DND-41 (cell line): ENCODE results near the gene BUB1.

ENCODE experiments used
- ATAC-seq: fragments of 200-7000 bp; cut with Tn5 transposase; 3 replicates; pipeline ENCODE4 v1.9.1; 2021; ENCODE audit warnings: low read depth; ENCODE audit not compliant: insufficient read depth
- DNase-seq: peaks from one replicate; pipeline ENCODE4 v3.0.0-alpha.2; 2020
- H2AFZ ChIP-seq: 2 replicates; pipeline ENCODE4 v1.6.0; 2012; ENCODE audit warnings: low read depth, low read length
- H3K27ac ChIP-seq: 2 replicates; pipeline ENCODE4 v1.5.1; 2012; ENCODE audit warnings: low read length, inconsistent platforms
- H3K27me3 ChIP-seq: fragments of 200-600 bp; sonication (generic); 2 replicates; pipeline ENCODE4 v1.6.0; 2012; ENCODE audit warnings: low read length, mild to moderate bottlenecking, inconsistent platforms; ENCODE audit not compliant: insufficient read depth, poor library complexity
- H3K36me3 ChIP-seq: 2 replicates; pipeline ENCODE4 v1.5.1; 2012; ENCODE audit warnings: low read length, inconsistent platforms; ENCODE audit not compliant: insufficient read depth
- H3K4me1 ChIP-seq: 2 replicates; pipeline ENCODE4 v1.5.1; 2012; ENCODE audit warnings: mild to moderate bottlenecking, low read length; ENCODE audit not compliant: insufficient read depth
- H3K4me2 ChIP-seq: 2 replicates; pipeline ENCODE4 v1.6.0; 2012; ENCODE audit warnings: mild to moderate bottlenecking, moderate library complexity, low read length, inconsistent platforms; ENCODE audit not compliant: insufficient read depth
- H3K4me3 ChIP-seq, 2 experiments: fragments of 200-600 bp in 1 of 2; shearing (Covaris generic) in 1 of 2; 2 replicates each; pipeline ENCODE4 v1.5.1; 2012 to 2016; ENCODE audit warnings: inconsistent platforms in 2 of 2, low read length in 2 of 2, mild to moderate bottlenecking in 2 of 2, low read depth in 1 of 2, moderate library complexity in 1 of 2
- H3K79me2 ChIP-seq: 2 replicates; pipeline ENCODE4 v1.6.0; 2012; ENCODE audit warnings: low read length, inconsistent platforms; ENCODE audit not compliant: insufficient read depth
- H3K9ac ChIP-seq: 2 replicates; pipeline ENCODE4 v1.6.0; 2012; ENCODE audit warnings: low read depth, mild to moderate bottlenecking, inconsistent platforms, low read length, moderate library complexity
- H3K9me3 ChIP-seq: 2 replicates; pipeline ENCODE4 v1.5.1; 2012; ENCODE audit warnings: low read length, moderate library complexity, mild to moderate bottlenecking, inconsistent platforms; ENCODE audit not compliant: insufficient read depth, severe bottlenecking
- H4K20me1 ChIP-seq: 2 replicates; pipeline ENCODE4 v1.6.0; 2012; ENCODE audit warnings: low read length; ENCODE audit not compliant: insufficient read depth
- EZH2 ChIP-seq: IDR thresholded peaks from 3 replicates; pipeline ENCODE4 v1.6.1; 2012; ENCODE audit warnings: borderline replicate concordance, low read depth, mild to moderate bottlenecking, moderate library complexity, low read length, inconsistent platforms; ENCODE audit not compliant: severe bottlenecking
- TF ChIP-seq, protein P1 (sequence below): IDR thresholded peaks from 2 replicates; pipeline ENCODE4 v1.5.1; 2012; ENCODE audit warnings: borderline replicate concordance, low read length, moderate library complexity, mild to moderate bottlenecking; ENCODE audit not compliant: poor library complexity, severe bottlenecking; ENCODE audit errors: extremely low read depth

BUB1 gene

DNA sequence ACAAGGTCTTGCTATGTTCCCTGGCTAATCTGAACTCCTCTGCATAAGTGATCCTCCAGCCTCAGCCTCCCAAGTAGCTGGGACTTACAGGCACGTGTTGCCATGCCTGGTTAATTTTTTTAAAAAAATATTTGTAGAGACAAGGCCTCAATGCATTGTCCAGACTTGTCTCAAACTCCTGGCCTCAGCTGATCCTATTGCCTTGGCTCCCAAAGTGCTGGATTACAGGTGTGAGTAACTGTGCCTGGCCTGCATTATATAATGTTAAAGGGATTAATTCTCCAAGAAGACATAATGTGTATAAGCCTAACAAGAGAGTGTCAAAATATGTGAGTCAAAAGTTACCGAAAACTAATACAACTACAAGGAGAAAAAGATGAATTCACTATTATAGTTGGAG, 32.2 kb downstream of the BUB1 start:
- TF ChIP-seq, protein P1, sequence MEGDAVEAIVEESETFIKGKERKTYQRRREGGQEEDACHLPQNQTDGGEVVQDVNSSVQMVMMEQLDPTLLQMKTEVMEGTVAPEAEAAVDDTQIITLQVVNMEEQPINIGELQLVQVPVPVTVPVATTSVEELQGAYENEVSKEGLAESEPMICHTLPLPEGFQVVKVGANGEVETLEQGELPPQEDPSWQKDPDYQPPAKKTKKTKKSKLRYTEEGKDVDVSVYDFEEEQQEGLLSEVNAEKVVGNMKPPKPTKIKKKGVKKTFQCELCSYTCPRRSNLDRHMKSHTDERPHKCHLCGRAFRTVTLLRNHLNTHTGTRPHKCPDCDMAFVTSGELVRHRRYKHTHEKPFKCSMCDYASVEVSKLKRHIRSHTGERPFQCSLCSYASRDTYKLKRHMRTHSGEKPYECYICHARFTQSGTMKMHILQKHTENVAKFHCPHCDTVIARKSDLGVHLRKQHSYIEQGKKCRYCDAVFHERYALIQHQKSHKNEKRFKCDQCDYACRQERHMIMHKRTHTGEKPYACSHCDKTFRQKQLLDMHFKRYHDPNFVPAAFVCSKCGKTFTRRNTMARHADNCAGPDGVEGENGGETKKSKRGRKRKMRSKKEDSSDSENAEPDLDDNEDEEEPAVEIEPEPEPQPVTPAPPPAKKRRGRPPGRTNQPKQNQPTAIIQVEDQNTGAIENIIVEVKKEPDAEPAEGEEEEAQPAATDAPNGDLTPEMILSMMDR = no peak
- no peak for TF ChIP-seq EZH2
- DNase-seq (no peak), ATAC-seq (no peak)
- Histone ChIP-seq H3K36me3 (peaks cover 99% of the 10 kb centered on the region), H3K4me3 (no peak overlapping the region), H3K4me1 (no peaks in the 10 kb centered on the region), H3K9ac (no peak overlapping the region), H3K27me3 (no peaks in the 10 kb centered on the region), H2AFZ (no peak overlapping the region), H3K4me2 (no peak overlapping the region), H4K20me1 (peaks cover 10% of the 10 kb centered on the region; the same call in 1 of the 2 replicates), H3K27ac (no peak overlapping the region), H3K79me2 (peaks cover 82% of the 10 kb centered on the region), H3K9me3 (no peaks in the 10 kb centered on the region)

DNA sequence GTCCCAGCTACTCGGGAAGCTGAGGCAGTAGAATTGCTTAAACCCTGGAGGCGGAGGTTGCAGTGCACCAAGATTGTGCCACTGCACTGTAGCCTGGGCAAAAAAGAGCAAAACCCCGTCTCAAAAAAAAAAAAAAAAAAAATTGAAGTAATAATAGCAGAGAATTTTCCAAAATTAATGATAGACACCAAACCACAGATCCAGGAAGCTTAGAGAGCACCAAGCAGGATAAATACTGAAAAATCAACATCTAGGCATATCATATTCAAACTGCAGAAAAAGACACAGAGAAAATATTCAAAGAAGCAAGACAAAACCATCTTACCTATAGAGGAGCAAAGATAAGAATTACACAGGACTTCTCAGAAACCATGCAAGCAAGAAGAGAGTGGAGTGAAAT, 33.5 kb downstream of the BUB1 start:
- no peak for ATAC-seq
- Histone ChIP-seq H3K36me3 (peaks cover 100% of the 10 kb centered on the region), H3K27me3 (no peaks in the 10 kb centered on the region)

DNA sequence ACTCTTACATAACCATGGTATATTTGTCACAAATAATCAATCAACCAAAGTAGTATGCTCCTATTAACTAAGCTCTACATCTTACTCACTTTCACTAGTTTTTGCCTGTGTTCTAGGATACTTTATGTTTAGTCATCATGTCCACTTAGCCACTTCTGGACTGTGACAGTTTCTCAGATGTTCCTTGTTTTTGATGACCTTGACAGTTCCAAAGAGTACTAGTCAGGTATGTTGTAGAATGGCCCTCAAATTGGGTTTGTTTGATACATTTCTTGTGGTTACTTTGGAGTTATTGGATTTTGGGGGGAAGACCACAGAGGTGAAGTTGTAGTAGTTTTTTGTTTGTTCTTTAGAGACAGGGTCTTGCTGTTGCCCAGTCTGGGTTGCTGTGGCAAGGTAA, 35.5 kb downstream of the BUB1 start:
- TF ChIP-seq, protein P1 = no peak
- no peak for TF ChIP-seq EZH2
- Histone ChIP-seq H3K27ac (no peak overlapping the region), H3K36me3 (peaks cover 100% of the 10 kb centered on the region)

More for the DNA sequence above, 33.5 kb downstream of the BUB1 start:
- H3K4me1 ChIP-seq = no peaks in the 10 kb centered on the region
- H4K20me1 ChIP-seq = peaks cover 12% of the 10 kb centered on the region; the same call in 1 of the 2 replicates
- H3K9ac ChIP-seq = no peak overlapping the region
- no peak for TF ChIP-seq EZH2
- TF ChIP-seq, protein P1 = no peak
- no peak overlapping the region for H3K4me3 ChIP-seq
- no peaks in the 10 kb centered on the region for H3K9me3 ChIP-seq
- H3K27ac ChIP-seq = no peak overlapping the region
- peaks cover 70% of the 10 kb centered on the region for H3K79me2 ChIP-seq
- no peak for DNase-seq
- H2AFZ ChIP-seq = no peak overlapping the region
- H3K4me2 ChIP-seq = no peak overlapping the region

DNA sequence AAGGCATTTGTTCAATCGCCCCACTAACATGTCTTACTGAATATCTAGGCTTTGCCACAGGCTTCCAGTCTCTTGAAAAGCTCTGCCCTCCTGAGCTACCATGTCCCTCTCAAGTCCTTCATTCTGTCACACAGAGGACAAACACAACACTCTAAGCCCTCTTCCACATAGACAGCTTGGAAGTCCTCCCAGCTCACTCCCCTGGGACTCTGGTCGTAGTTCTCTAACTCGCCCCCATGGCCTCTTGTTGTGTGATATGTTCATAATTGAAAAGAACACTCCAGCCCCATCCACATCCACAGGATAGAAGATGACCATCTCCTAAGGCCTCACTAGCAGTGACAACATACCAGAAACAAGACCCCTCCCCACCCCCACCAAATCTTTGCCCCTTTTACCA, 37.9 kb downstream of the BUB1 start:
- Histone ChIP-seq H2AFZ (no peak overlapping the region), H3K4me1 (no peaks in the 10 kb centered on the region), H3K4me2 (no peak overlapping the region), H3K79me2 (peaks cover 27% of the 10 kb centered on the region), H3K9ac (no peak overlapping the region), H3K27me3 (no peaks in the 10 kb centered on the region), H3K4me3 (no peak overlapping the region), H3K27ac (no peak overlapping the region), H3K9me3 (no peaks in the 10 kb centered on the region), H3K36me3 (peaks cover 90% of the 10 kb centered on the region), H4K20me1 (0 out of 2 replicates have a peak, but pooled peaks cover 8% of the 10 kb centered on the region)
- DNase-seq (no peak), ATAC-seq (no peak)
- no peak for TF ChIP-seq EZH2
- TF ChIP-seq, protein P1 = no peak

More for the DNA sequence above, 35.5 kb downstream of the BUB1 start:
- Histone ChIP-seq H2AFZ (no peak overlapping the region), H3K9me3 (no peaks in the 10 kb centered on the region), H3K4me1 (no peaks in the 10 kb centered on the region), H4K20me1 (peaks cover 8% of the 10 kb centered on the region; the same call in 1 of the 2 replicates), H3K4me2 (no peak overlapping the region), H3K79me2 (peaks cover 51% of the 10 kb centered on the region), H3K27me3 (no peaks in the 10 kb centered on the region), H3K4me3 (no peak overlapping the region), H3K9ac (no peak overlapping the region)
- ATAC-seq (no peak), DNase-seq (no peak)
